Chondrocyte (in vitro differentiated cells): ENCODE results near the gene LMF1. TPM values are rescaled to one million over a fixed set of nuclear protein-coding genes. Genes with fewer than 3 reads are reported as not detected.

ENCODE experiments used
- DNase-seq: peaks from one replicate; pipeline ENCODE4 v3.0.0; 2021; ENCODE audit warnings: mixed read lengths, low spot score
- H3K27ac Mint-ChIP-seq: one replicate; pipeline ENCODE4 v1.8.0; 2021; ENCODE audit warnings: mild to moderate bottlenecking, moderate library complexity, mixed read lengths; ENCODE audit not compliant: unreplicated experiment
- H3K27me3 Mint-ChIP-seq: 2 replicates; pipeline ENCODE4 v1.8.0; 2021; ENCODE audit warnings: low read depth, mixed read lengths
- H3K36me3 Mint-ChIP-seq: 2 replicates; pipeline ENCODE4 v1.8.0; 2021; ENCODE audit warnings: low read depth, mixed read lengths
- H3K4me1 Mint-ChIP-seq: 2 replicates; pipeline ENCODE4 v1.8.0; 2021; ENCODE audit warnings: low read depth, mild to moderate bottlenecking, mixed read lengths
- H3K4me3 Mint-ChIP-seq: one replicate; pipeline ENCODE4 v1.8.0; 2021; ENCODE audit warnings: mild to moderate bottlenecking, moderate library complexity, mixed read lengths; ENCODE audit not compliant: unreplicated experiment
- H3K9me3 Mint-ChIP-seq: 2 replicates; pipeline ENCODE4 v1.8.0; 2021; ENCODE audit warnings: low read depth, mixed read lengths
- CTCF ChIP-seq: fragments of 200-600 bp; sonication (generic); IDR thresholded peaks from 2 replicates; pipeline ENCODE4 v1.5.0; 2021; ENCODE audit warnings: antibody characterized with exemption, mild to moderate bottlenecking, moderate library complexity
- total RNA-seq: library from RNA; stranded (reverse); gene quantifications from 3 replicates; pipeline ENCODE4 v1.2.1, GENCODE V29; 2021

Gene LMF1
- total RNA-seq, 1 donor from 2014 or later: 21.6 TPM

- Mint-ChIP-seq H3K4me3 (no peak overlapping the region), H3K27me3 (peaks cover 24% of the 10 kb centered on the region), H3K36me3 (no peaks in the 10 kb centered on the region), H3K9me3 (no peaks in the 10 kb centered on the region), H3K4me1 (no peaks in the 10 kb centered on the region), H3K27ac (no peak overlapping the region)
- no peak for DNase-seq
- no peak for TF ChIP-seq CTCF
Measured at GRCh38 chr16:1011316-1012082, 40.7 kb upstream of the LMF1 start.

DNA sequence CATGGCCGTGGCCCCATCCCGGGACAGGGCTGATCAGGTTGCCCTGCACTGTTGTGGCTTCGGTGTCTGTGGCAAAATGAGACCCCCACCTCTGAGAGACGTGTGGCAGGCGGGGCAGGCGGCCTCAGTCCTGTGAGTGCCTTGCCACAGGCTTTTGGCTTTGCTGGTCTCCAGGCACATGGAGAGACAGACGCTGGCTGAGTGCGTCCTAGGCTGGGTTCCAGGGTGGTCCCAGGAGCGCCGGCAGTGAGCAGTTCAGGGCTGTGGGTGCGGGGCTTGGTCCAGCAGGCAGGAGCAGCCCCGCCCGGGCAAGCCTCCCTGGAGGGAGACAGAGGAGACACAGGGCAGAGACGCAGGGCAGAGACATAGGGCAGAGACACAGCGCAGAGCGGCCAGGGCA lies 40.0 kb upstream of the LMF1 start:
- no peak overlapping the region for H3K4me3 Mint-ChIP-seq
- H3K27ac Mint-ChIP-seq: no peak overlapping the region
- H3K9me3 Mint-ChIP-seq: no peaks in the 10 kb centered on the region
- no peaks in the 10 kb centered on the region for H3K4me1 Mint-ChIP-seq
- no peak for TF ChIP-seq CTCF
- peaks cover 28% of the 10 kb centered on the region for H3K27me3 Mint-ChIP-seq
- no peak for DNase-seq
- no peaks in the 10 kb centered on the region for H3K36me3 Mint-ChIP-seq

- DNase-seq: no peak
- Mint-ChIP-seq H3K27ac (no peak overlapping the region), H3K4me3 (no peak overlapping the region), H3K4me1 (no peaks in the 10 kb centered on the region), H3K27me3 (peaks cover 33% of the 10 kb centered on the region), H3K36me3 (no peaks in the 10 kb centered on the region), H3K9me3 (no peaks in the 10 kb centered on the region)
- no peak for TF ChIP-seq CTCF
Measured at GRCh38 chr16:1010251-1010650, 39.5 kb upstream of the LMF1 start.

- H3K9me3 Mint-ChIP-seq: no peaks in the 10 kb centered on the region
- H3K27me3 Mint-ChIP-seq: peaks cover 34% of the 10 kb centered on the region
- H3K4me1 Mint-ChIP-seq: no peaks in the 10 kb centered on the region
- no peak for TF ChIP-seq CTCF
- no peak overlapping the region for H3K4me3 Mint-ChIP-seq
- no peak for DNase-seq
- no peak overlapping the region for H3K27ac Mint-ChIP-seq
- H3K36me3 Mint-ChIP-seq: no peaks in the 10 kb centered on the region
Measured at GRCh38 chr16:1009358-1010150, 38.8 kb upstream of the LMF1 start.

DNA sequence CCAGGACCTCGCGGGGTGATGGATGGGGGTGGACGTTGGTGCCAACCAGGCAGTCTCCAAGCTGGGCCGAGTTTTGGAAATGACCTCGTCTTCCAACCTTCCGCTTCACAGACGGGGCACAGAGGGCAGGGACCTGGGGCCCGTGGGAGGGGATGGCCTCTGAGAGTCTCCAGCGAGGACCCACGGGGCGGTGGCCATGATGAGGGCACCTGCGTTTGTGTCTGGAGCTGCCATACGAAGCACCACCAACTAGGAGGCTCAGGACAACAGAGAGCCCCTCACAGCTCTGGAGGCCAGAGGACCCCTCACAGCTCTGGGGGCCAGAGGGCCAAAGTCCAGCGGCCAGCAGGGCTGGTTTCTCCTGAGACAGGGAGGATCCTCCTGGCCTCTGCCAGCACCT lies 37.3 kb upstream of the LMF1 start:
- Mint-ChIP-seq H3K36me3 (no peaks in the 10 kb centered on the region), H3K27ac (no peak overlapping the region), H3K4me3 (no peak overlapping the region), H3K4me1 (peaks cover 3% of the 10 kb centered on the region), H3K27me3 (peaks cover 34% of the 10 kb centered on the region), H3K9me3 (no peaks in the 10 kb centered on the region)
- DNase-seq: no peak
- TF ChIP-seq CTCF: no peak
